Loucy (cell line): Measurements from ENCODE around the gene ZNF521.

Experiments used
- H2AFZ ChIP-seq: fragments of 200-600 bp; sonication (generic); 2 replicates; pipeline ENCODE4 v1.6.0; 2016; ENCODE audit warnings: antibody characterized with exemption, mild to moderate bottlenecking, low read length, moderate library complexity
- H3F3A ChIP-seq: fragments of 200-600 bp; 2 replicates; pipeline ENCODE4 v1.6.0; 2016; ENCODE audit warnings: antibody characterized with exemption, low read depth, mild to moderate bottlenecking
- H3K27me3 ChIP-seq: fragments of 200-600 bp; sonication (generic); 2 replicates; pipeline ENCODE4 v1.6.1; 2014; ENCODE audit warnings: low read length, mild to moderate bottlenecking; ENCODE audit not compliant: insufficient read depth, poor library complexity, severe bottlenecking
- H3K36me3 ChIP-seq: fragments of 200-600 bp; sonication (generic); 2 replicates; pipeline ENCODE4 v1.6.1; 2016; ENCODE audit warnings: low read length; ENCODE audit not compliant: insufficient read depth
- H3K4me1 ChIP-seq: fragments of 200-600 bp; sonication (generic); 2 replicates; pipeline ENCODE4 v1.5.1; 2014; ENCODE audit warnings: low read length, mild to moderate bottlenecking; ENCODE audit not compliant: insufficient read depth, poor library complexity, severe bottlenecking
- H3K4me2 ChIP-seq: fragments of 200-600 bp; sonication (generic); 2 replicates; pipeline ENCODE4 v1.6.0; 2014; ENCODE audit warnings: antibody characterized with exemption, low read length, low read depth, mild to moderate bottlenecking; ENCODE audit not compliant: poor library complexity, severe bottlenecking
- H3K4me3 ChIP-seq: fragments of 200-600 bp; sonication (generic); 2 replicates; pipeline ENCODE4 v1.5.1; 2014; ENCODE audit warnings: low read length, mild to moderate bottlenecking, mixed read lengths; ENCODE audit not compliant: poor library complexity, severe bottlenecking
- H3K79me2 ChIP-seq: fragments of 200-600 bp; sonication (generic); 2 replicates; pipeline ENCODE4 v1.6.1; 2014; ENCODE audit warnings: low read length; ENCODE audit not compliant: insufficient read depth
- H3K9ac ChIP-seq: fragments of 200-600 bp; sonication (generic); 2 replicates; pipeline ENCODE4 v1.6.0; 2014; ENCODE audit warnings: mild to moderate bottlenecking, low read depth, low read length, moderate library complexity; ENCODE audit not compliant: poor library complexity, severe bottlenecking
- H3K9me2 ChIP-seq: fragments of 200-600 bp; sonication (generic); replicated peaks from 2 replicates; pipeline ENCODE4 v1.6.1; 2016; ENCODE audit warnings: low read depth, low read length, mixed read lengths
- H3K9me3 ChIP-seq: fragments of 200-600 bp; sonication (generic); 2 replicates; pipeline ENCODE4 v1.6.1; 2014; ENCODE audit warnings: mild to moderate bottlenecking, antibody characterized with exemption, low read length, low read depth; ENCODE audit not compliant: insufficient read depth
- H4K20me1 ChIP-seq: fragments of 200-600 bp; sonication (generic); 2 replicates; pipeline ENCODE4 v1.6.0; 2014; ENCODE audit warnings: antibody characterized with exemption, low read length, mild to moderate bottlenecking; ENCODE audit not compliant: insufficient read depth, poor library complexity, severe bottlenecking
- EZH2phosphoT487 ChIP-seq: fragments of 200-600 bp; IDR thresholded peaks from 2 replicates; pipeline ENCODE4 v1.6.1; 2018; ENCODE audit warnings: antibody characterized with exemption, mild to moderate bottlenecking, moderate library complexity, borderline replicate concordance
- TF ChIP-seq, protein P1 (sequence below): fragments of 200-600 bp; sonication (generic); conservative IDR thresholded peaks from 2 replicates; pipeline ENCODE4 v1.5.1; 2014; ENCODE audit warnings: mild to moderate bottlenecking, antibody characterized with exemption, low read length

The ZNF521 gene

DNA sequence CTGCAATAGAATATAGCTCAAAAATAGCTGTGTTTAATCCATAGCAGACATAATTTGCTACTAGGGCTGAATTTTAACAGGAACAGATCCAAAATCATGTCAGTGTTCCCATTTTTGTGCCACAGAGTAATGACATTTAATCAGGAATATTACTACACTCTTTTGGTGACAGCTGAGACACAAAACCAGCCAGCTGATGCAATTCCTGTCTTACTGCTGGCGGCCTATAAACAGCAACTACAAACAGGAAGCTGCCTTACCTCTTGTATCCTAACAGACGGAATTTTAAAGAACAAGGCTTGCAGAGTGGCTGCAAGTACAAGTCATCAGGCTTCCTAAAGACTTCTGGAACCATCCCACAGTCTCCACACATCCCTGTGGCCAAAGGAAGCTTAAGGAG, 218.1 kb downstream of the ZNF521 start:
- H4K20me1 ChIP-seq: no peaks in the 10 kb centered on the region
- peaks cover 12% of the 10 kb centered on the region; the same call in 1 of the 2 replicates for H3K36me3 ChIP-seq
- TF ChIP-seq, protein P1, sequence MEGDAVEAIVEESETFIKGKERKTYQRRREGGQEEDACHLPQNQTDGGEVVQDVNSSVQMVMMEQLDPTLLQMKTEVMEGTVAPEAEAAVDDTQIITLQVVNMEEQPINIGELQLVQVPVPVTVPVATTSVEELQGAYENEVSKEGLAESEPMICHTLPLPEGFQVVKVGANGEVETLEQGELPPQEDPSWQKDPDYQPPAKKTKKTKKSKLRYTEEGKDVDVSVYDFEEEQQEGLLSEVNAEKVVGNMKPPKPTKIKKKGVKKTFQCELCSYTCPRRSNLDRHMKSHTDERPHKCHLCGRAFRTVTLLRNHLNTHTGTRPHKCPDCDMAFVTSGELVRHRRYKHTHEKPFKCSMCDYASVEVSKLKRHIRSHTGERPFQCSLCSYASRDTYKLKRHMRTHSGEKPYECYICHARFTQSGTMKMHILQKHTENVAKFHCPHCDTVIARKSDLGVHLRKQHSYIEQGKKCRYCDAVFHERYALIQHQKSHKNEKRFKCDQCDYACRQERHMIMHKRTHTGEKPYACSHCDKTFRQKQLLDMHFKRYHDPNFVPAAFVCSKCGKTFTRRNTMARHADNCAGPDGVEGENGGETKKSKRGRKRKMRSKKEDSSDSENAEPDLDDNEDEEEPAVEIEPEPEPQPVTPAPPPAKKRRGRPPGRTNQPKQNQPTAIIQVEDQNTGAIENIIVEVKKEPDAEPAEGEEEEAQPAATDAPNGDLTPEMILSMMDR: no peak
- no peak for TF ChIP-seq EZH2phosphoT487
- peaks cover 18% of the 10 kb centered on the region for H3K4me1 ChIP-seq
- H3F3A ChIP-seq: no peaks in the 10 kb centered on the region
- H3K9me3 ChIP-seq: no peaks in the 10 kb centered on the region
- no peaks in the 10 kb centered on the region for H3K27me3 ChIP-seq
- no peaks in the 10 kb centered on the region for H3K9me2 ChIP-seq
- no peak overlapping the region for H3K9ac ChIP-seq
- H3K4me2 ChIP-seq: no peak overlapping the region
- no peaks in the 10 kb centered on the region for H3K79me2 ChIP-seq
- no peak overlapping the region for H3K4me3 ChIP-seq
- no peak overlapping the region for H2AFZ ChIP-seq

DNA sequence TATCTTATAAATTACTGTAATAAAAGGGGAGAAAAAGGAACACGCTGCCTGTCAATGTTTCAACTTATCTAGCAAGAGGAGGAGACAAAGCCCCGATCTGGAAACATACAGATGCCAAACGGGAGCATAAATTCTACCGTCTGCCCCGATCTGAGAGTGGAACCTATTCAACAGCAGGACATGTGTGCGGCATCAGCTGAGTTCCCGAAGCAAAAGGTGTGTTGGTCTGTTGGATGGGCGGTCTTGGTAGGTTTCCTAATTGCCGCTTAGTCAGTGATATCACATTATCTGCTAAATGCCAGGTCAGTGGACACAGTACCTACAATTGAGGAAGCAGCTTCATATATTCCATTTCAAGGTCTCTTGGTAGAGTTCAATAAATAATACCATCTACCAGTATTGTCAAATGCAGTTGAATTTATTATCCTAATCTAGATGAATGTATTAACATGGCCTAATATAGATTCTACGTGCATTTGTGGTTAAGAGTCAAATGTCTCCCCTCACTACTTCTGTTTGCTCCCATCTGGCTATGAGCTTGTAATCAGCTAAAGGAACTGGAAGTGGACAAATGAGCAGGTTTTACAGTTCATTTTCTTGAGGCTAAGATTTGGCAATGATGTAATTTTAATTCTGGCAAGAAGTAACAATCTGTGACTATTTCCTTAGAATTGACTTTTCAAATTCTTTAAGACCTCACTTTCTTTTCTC, 219.0 kb downstream of the ZNF521 start:
- Histone ChIP-seq H3K79me2 (no peaks in the 10 kb centered on the region), H3K9me2 (no peaks in the 10 kb centered on the region), H3K36me3 (peaks cover 12% of the 10 kb centered on the region; the same call in 1 of the 2 replicates), H4K20me1 (no peaks in the 10 kb centered on the region), H3K27me3 (no peaks in the 10 kb centered on the region), H3F3A (no peaks in the 10 kb centered on the region), H2AFZ (no peak overlapping the region), H3K9me3 (no peaks in the 10 kb centered on the region), H3K4me3 (no peak overlapping the region), H3K9ac (no peak overlapping the region), H3K4me1 (peaks cover 18% of the 10 kb centered on the region), H3K4me2 (no peak overlapping the region)
- no peak for TF ChIP-seq EZH2phosphoT487
- TF ChIP-seq, protein P1: no peak

- Histone ChIP-seq H2AFZ (no peak overlapping the region), H3K9ac (no peak overlapping the region), H3K79me2 (no peaks in the 10 kb centered on the region), H3K36me3 (peaks cover 8% of the 10 kb centered on the region; the same call in 1 of the 2 replicates), H3F3A (no peaks in the 10 kb centered on the region; the same call in 1 of the 2 replicates), H3K4me3 (no peak overlapping the region), H3K27me3 (no peaks in the 10 kb centered on the region), H3K9me3 (no peaks in the 10 kb centered on the region), H3K4me1 (no peaks in the 10 kb centered on the region), H3K4me2 (no peak overlapping the region), H3K9me2 (no peaks in the 10 kb centered on the region), H4K20me1 (no peaks in the 10 kb centered on the region)
- TF ChIP-seq, protein P1: no peak
- TF ChIP-seq EZH2phosphoT487: no peak
Measured at GRCh38 chr18:25126751-25127150, 225.2 kb downstream of the ZNF521 start.
